BE2C (cell line): ENCODE results near the gene TMEM255B.

Source experiments
- DNase-seq: peaks from one replicate; pipeline ENCODE4 v3.0.0-alpha.2; 2020
- H3K27me3 ChIP-seq: fragments of 250-450 bp; sonication (Bioruptor Pico); 2 replicates; pipeline ENCODE4 v1.5.1; 2020; ENCODE audit warnings: mild to moderate bottlenecking
- H3K36me3 ChIP-seq: fragments of 250-450 bp; sonication (Bioruptor Pico); 2 replicates; pipeline ENCODE4 v1.5.1; 2020; ENCODE audit warnings: mild to moderate bottlenecking
- H3K4me1 ChIP-seq: fragments of 250-450 bp; sonication (Bioruptor Pico); 2 replicates; pipeline ENCODE4 v1.5.1; 2020
- H3K4me3 ChIP-seq: 2 replicates; pipeline ENCODE4 v1.5.1; 2011; ENCODE audit warnings: low read depth, low read length
- H3K9me3 ChIP-seq: fragments of 250-450 bp; sonication (Bioruptor Pico); 2 replicates; pipeline ENCODE4 v1.5.1; 2020
- TF ChIP-seq, protein P1 (sequence below): IDR thresholded peaks from 2 replicates; pipeline ENCODE4 v1.5.1; 2012; ENCODE audit warnings: mild to moderate bottlenecking, low read depth, low read length

Gene TMEM255B

DNA sequence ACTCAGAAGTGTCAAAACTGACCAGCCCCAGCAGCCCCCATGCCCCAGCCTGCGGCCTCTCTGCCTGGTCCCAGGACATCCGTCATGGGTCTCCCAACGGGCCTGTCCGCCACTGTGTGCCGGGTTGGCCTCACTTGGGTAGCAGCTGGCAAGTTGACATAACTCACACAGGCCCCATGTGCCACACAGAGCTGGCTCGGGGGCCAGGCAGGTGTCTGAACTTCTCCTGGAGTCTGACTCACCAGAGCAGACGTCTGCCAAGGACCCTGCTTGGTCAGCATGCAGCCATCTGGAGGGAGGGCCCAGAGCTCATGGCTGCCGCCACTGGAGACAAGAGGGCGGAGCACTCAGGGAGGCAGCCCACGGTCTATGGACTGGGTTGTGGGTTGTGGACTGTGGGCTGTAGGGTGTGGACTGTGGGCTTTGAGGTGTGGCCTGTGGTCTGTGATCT, 32.0 kb upstream of the TMEM255B start:
- Histone ChIP-seq H3K36me3 (no peaks in the 10 kb centered on the region), H3K9me3 (no peaks in the 10 kb centered on the region; the same call in 1 of the 2 replicates), H3K4me1 (no peaks in the 10 kb centered on the region), H3K4me3 (no peak overlapping the region), H3K27me3 (peaks cover 28% of the 10 kb centered on the region)
- TF ChIP-seq, protein P1, sequence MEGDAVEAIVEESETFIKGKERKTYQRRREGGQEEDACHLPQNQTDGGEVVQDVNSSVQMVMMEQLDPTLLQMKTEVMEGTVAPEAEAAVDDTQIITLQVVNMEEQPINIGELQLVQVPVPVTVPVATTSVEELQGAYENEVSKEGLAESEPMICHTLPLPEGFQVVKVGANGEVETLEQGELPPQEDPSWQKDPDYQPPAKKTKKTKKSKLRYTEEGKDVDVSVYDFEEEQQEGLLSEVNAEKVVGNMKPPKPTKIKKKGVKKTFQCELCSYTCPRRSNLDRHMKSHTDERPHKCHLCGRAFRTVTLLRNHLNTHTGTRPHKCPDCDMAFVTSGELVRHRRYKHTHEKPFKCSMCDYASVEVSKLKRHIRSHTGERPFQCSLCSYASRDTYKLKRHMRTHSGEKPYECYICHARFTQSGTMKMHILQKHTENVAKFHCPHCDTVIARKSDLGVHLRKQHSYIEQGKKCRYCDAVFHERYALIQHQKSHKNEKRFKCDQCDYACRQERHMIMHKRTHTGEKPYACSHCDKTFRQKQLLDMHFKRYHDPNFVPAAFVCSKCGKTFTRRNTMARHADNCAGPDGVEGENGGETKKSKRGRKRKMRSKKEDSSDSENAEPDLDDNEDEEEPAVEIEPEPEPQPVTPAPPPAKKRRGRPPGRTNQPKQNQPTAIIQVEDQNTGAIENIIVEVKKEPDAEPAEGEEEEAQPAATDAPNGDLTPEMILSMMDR, result no peak
- peak; percentile 16 for DNase-seq

DNA sequence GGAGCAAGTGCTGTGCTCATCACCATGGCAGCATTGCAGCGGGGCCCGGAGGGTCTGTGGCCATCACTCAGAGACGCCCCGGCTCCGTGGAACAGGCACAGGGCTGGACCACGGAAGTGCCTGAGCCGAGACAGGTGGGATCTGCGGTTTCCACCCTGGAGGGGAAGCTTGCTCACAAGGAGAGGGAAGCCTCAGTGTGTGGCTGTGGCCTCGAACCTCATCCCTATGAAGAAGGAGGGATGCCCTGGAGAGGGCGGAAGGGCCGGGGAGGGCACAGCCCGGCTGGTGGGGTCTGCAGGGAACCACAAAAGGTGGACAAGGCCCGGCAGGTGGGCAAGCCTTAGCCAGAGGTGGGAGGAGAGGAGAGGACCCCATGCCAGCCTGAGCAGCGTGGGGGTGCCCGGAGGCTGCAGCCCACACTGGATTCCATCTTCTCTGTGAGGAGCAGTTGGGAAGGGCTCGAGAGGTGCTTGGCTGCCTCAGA, 30.4 kb upstream of the TMEM255B start:
- peak; percentile 10 for DNase-seq
- Histone ChIP-seq H3K4me1 (no peaks in the 10 kb centered on the region), H3K27me3 (peaks cover 31% of the 10 kb centered on the region), H3K4me3 (no peak overlapping the region), H3K36me3 (no peaks in the 10 kb centered on the region), H3K9me3 (no peaks in the 10 kb centered on the region; the same call in 1 of the 2 replicates)
- TF ChIP-seq, protein P1, result no peak

DNA sequence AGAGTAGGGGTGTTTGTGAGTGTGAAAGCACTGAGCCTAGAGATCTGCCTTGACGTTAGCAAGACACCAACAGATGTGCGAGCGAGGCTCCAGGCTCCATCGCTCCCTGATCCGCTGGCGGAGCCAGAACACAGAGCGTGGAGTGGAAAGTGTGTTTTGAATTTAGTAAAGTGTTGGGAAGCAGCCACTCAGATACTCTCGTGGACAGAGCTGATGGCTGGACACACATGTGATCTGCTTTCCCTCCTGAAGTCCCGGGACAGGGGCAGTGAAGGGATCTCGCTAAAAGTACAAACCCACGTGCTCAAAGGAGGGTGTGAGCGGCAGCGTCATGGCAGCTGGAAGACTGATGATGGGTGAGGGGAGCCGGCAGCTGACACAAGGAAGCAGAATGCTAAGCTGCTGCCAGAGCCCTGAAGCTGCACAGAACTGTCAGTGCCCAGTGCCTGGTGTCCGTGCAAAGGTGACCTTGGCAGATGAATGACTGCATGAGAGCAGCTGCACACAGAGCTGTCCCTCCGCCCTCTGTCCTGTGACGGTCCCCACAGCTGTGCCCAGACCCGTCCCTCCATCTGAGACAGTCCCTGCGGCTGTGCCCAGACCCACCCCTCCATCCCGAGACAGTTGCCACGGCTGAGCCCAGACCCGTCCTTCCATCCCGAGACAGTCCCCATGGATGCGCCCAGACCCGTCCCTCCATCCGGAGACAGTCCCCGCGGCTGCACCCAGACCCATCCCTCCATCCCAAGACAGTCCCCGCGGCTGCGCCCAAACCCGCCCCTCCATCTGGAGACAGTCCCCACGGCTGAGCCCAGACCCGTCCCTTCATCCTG, 29.6 kb upstream of the TMEM255B start:
- TF ChIP-seq, protein P1, result no peak
- peak overlapping the region; percentile 19; the same call in 1 of the 2 replicates for H3K4me3 ChIP-seq
- DNase-seq, result peak; percentile 53

DNA sequence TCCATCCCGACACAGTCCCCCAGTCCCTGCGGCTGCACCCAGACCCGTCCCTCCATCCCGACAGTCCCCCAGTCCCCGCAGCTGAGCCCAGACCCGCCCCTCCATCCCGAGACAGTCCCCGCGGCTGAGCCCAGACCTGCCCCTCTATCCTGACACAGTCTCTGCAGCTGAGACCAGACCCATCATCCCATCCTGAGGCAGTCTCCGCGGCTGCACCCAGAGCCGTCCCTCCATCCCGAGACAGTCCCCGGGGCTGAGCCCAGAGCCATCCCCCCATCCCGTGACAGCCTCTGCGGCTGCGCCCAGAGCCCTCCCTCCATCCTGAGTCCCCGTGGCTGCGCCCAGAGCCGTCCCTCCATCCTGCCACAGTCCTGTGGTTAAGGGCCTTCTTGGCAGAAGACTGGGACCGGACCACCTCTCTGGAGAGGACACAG, 28.8 kb upstream of the TMEM255B start:
- H3K4me1 ChIP-seq, result no peaks in the 10 kb centered on the region
- no peak overlapping the region for H3K4me3 ChIP-seq

More for the DNA sequence above, 29.6 kb upstream of the TMEM255B start:
- Histone ChIP-seq H3K36me3 (no peaks in the 10 kb centered on the region), H3K4me1 (no peaks in the 10 kb centered on the region), H3K9me3 (no peaks in the 10 kb centered on the region; the same call in 1 of the 2 replicates), H3K27me3 (peaks cover 31% of the 10 kb centered on the region)

DNA sequence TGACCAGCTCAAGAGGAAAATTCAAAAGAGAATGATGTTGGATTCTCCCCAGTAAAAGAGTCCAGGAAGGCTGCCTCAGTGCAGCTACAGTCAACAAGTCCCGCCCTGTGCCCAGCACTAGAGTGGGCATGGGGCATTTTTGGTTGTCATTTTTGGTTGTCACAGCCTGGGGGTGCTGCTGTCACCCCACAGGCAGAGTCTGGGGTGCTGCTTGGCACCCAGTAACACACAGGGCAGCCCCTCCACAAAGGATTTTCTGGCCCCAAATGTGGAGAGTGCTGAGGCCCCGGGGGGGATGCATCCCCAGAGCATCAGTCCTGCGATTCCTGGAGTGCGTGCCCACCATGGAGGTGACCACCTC, 28.2 kb upstream of the TMEM255B start:
- H3K27me3 ChIP-seq, result peaks cover 31% of the 10 kb centered on the region
- H3K36me3 ChIP-seq, result no peaks in the 10 kb centered on the region
- DNase-seq, result peak; percentile 4
- no peak overlapping the region for H3K4me3 ChIP-seq
- TF ChIP-seq, protein P1, result no peak; the same call in 1 of the 2 replicates
- no peaks in the 10 kb centered on the region; the same call in 1 of the 2 replicates for H3K9me3 ChIP-seq
- no peaks in the 10 kb centered on the region for H3K4me1 ChIP-seq

More for the DNA sequence above, 28.8 kb upstream of the TMEM255B start:
- Histone ChIP-seq H3K27me3 (peaks cover 31% of the 10 kb centered on the region), H3K36me3 (no peaks in the 10 kb centered on the region), H3K9me3 (no peaks in the 10 kb centered on the region; the same call in 1 of the 2 replicates)
- TF ChIP-seq, protein P1, result no peak
- DNase-seq, result peak; percentile 26
